Mesenteric fat pad (tissue), 1 donor: ENCODE measurements around the gene MAB21L2. TPM values are rescaled to one million over a fixed set of nuclear protein-coding genes. Genes with fewer than 3 reads are reported as not detected.
"Not testable (repeated sequence)": the region's sequence is repeated elsewhere in the genome, so short reads cannot be mapped to it uniquely, and the experiment has no call there.

Experiments
- DNase-seq: peaks from one replicate; pipeline ENCODE4 v3.0.0-alpha.2; 2020; ENCODE audit warnings: low spot score
- long read RNA-seq: library from polyadenylated mRNA; unstranded; transcript quantifications from one replicate; pipeline ENCODE4 v2.0.0, GENCODE V29; 2020
- total RNA-seq: library from RNA; stranded (reverse); fragmentation: NEBNext Ultra II Directional; extraction: Animal tissue kit (Norgen Biotek cat#: 25700); gene quantifications from one replicate; pipeline ENCODE4 v1.2.1, GENCODE V29; 2021
- donor health status: DM: yes; HTN: yes; CAD: no.

The MAB21L2 gene
- 1.9 TPM for total RNA-seq
- long read RNA-seq, partial matches to known transcripts: 0 of 1 reads
- long read RNA-seq, other reads (novel, unspliced or antisense): 0 of 1 reads

- DNase-seq: no peak
These were observed at the start of gene MAB21L2 for GRCh38 chr4:150582146-150582872. Gene MAB21L2 (plus strand): TSS chr4:150582151. CDS start chr4:150583030, 879 bp downstream.

- DNase-seq: no peak
These were observed 48.3 kb upstream of the MAB21L2 start for GRCh38 chr4:150533673-150534072.

GRCh38 chr4:150534818-150535217 lies 47.1 kb upstream of the MAB21L2 start:
- DNase-seq: no peak

- not testable (repeated sequence) for DNase-seq
These were observed 44.0 kb upstream of the MAB21L2 start for GRCh38 chr4:150537911-150538310.

GRCh38 chr4:150540536-150540935 lies 41.4 kb upstream of the MAB21L2 start:
- no peak for DNase-seq

- DNase-seq: no peak
These were observed 41.0 kb upstream of the MAB21L2 start for GRCh38 chr4:150540959-150541360.

- no peak for DNase-seq
These were observed 40.3 kb upstream of the MAB21L2 start for GRCh38 chr4:150541681-150542080.

- DNase-seq: no peak
These were observed 38.9 kb upstream of the MAB21L2 start for GRCh38 chr4:150543042-150543441.

- DNase-seq: no peak
These were observed 35.7 kb upstream of the MAB21L2 start for GRCh38 chr4:150546286-150546685.

GRCh38 chr4:150547154-150547838 lies 34.7 kb upstream of the MAB21L2 start:
- no peak for DNase-seq

GRCh38 chr4:150557811-150558210 lies 24.1 kb upstream of the MAB21L2 start:
- not testable (repeated sequence) for DNase-seq

GRCh38 chr4:150561143-150561737 lies 20.7 kb upstream of the MAB21L2 start:
- no peak for DNase-seq

GRCh38 chr4:150562250-150562649 lies 19.7 kb upstream of the MAB21L2 start:
- no peak for DNase-seq

- no peak for DNase-seq
These were observed 19.2 kb upstream of the MAB21L2 start for GRCh38 chr4:150562751-150563150.

GRCh38 chr4:150564967-150565366 lies 17.0 kb upstream of the MAB21L2 start:
- not testable (repeated sequence) for DNase-seq

- no peak for DNase-seq
These were observed 14.9 kb upstream of the MAB21L2 start for GRCh38 chr4:150567070-150567469.

- no peak for DNase-seq
These were observed 12.5 kb upstream of the MAB21L2 start for GRCh38 chr4:150569384-150569987.

GRCh38 chr4:150569998-150570535 lies 11.9 kb upstream of the MAB21L2 start:
- no peak for DNase-seq

- no peak for DNase-seq
These were observed 11.1 kb upstream of the MAB21L2 start for GRCh38 chr4:150570862-150571261.

GRCh38 chr4:150572704-150573504 lies 9.0 kb upstream of the MAB21L2 start:
- DNase-seq: no peak

GRCh38 chr4:150573534-150573933 lies 8.4 kb upstream of the MAB21L2 start:
- DNase-seq: no peak
